Mammary epithelial cell (primary cell): ENCODE results near the gene GCA.

ENCODE experiments used
- CTCF ChIP-seq, 2 donors: IDR thresholded peaks in 1 of 2; conservative IDR thresholded peaks in 1 of 2; 2 replicates each; pipeline ENCODE4 v1.5.1; 2011 to 2012; ENCODE audit warnings: inconsistent platforms in 2 of 2, low read length in 2 of 2, mild to moderate bottlenecking in 2 of 2, control low read depth in 1 of 2, low read depth in 1 of 2; ENCODE audit not compliant: insufficient read depth in 1 of 2; ENCODE audit errors: extremely low read depth in 1 of 2
- EZH2 ChIP-seq: IDR thresholded peaks from 2 replicates; pipeline ENCODE4 v1.6.1; 2012; ENCODE audit warnings: low read length, inconsistent platforms, borderline replicate concordance

- TF ChIP-seq CTCF (conservative IDR thresholded peaks at IDR 0.05 in 1 of 2, IDR thresholded peaks at IDR 0.05 in 1 of 2; ENCODE audit: extremely low read depth in 1 of 2, insufficient read depth in 1 of 2, low read depth in 1 of 2, low read length in 2 of 2) (no peak), EZH2 (no peak)
Measured at GRCh38 chr2:162328424-162329157, 15.3 kb upstream of the GCA start.
